ENCODE data around the gene PIGL.

The PIGL gene

GRCh38 chr17:16262201-16262600, 45.2 kb downstream of the PIGL start:
- H3K4me3 ChIP-seq (ENCODE audit: low read depth, low read length): no peak overlapping the region
- TF ChIP-seq, protein P1, sequence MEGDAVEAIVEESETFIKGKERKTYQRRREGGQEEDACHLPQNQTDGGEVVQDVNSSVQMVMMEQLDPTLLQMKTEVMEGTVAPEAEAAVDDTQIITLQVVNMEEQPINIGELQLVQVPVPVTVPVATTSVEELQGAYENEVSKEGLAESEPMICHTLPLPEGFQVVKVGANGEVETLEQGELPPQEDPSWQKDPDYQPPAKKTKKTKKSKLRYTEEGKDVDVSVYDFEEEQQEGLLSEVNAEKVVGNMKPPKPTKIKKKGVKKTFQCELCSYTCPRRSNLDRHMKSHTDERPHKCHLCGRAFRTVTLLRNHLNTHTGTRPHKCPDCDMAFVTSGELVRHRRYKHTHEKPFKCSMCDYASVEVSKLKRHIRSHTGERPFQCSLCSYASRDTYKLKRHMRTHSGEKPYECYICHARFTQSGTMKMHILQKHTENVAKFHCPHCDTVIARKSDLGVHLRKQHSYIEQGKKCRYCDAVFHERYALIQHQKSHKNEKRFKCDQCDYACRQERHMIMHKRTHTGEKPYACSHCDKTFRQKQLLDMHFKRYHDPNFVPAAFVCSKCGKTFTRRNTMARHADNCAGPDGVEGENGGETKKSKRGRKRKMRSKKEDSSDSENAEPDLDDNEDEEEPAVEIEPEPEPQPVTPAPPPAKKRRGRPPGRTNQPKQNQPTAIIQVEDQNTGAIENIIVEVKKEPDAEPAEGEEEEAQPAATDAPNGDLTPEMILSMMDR (IDR thresholded peaks at IDR 0.05; ENCODE audit: insufficient read depth, low read depth, low read length, missing control alignments): no peak
- DNase-seq (ENCODE audit: low read depth): no peak

GRCh38 chr17:16267174-16267573, 50.2 kb downstream of the PIGL start:
- TF ChIP-seq, protein P1 (IDR thresholded peaks at IDR 0.05; ENCODE audit: insufficient read depth, low read depth, low read length, missing control alignments): no peak
- no peak for DNase-seq (ENCODE audit: low read depth)
- H3K4me3 ChIP-seq (ENCODE audit: low read depth, low read length): no peak overlapping the region

DNA sequence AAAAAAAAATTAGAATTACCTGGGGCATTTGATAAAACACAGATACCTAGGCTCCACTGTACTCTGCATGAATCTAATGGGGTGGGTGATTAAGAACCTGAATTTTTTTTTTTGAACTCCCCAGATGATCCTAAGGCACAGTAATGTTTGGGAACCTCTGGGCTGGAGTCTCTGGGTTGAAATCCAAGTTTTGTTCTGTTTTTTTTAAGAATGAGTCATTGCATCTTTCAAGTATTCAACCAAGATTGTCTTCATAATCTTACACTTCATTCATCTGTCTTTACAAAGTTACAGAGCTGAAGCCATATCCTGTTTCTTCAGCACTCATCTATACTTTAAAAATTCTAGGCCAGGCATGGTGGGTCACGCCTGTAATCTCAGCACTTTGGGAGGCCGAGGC, 52.6 kb downstream of the PIGL start:
- H3K4me3 ChIP-seq (ENCODE audit: low read depth, low read length): no peak overlapping the region
- no peak for DNase-seq (ENCODE audit: low read depth)
- TF ChIP-seq, protein P1 (IDR thresholded peaks at IDR 0.05; ENCODE audit: insufficient read depth, low read depth, low read length, missing control alignments): no peak

DNA sequence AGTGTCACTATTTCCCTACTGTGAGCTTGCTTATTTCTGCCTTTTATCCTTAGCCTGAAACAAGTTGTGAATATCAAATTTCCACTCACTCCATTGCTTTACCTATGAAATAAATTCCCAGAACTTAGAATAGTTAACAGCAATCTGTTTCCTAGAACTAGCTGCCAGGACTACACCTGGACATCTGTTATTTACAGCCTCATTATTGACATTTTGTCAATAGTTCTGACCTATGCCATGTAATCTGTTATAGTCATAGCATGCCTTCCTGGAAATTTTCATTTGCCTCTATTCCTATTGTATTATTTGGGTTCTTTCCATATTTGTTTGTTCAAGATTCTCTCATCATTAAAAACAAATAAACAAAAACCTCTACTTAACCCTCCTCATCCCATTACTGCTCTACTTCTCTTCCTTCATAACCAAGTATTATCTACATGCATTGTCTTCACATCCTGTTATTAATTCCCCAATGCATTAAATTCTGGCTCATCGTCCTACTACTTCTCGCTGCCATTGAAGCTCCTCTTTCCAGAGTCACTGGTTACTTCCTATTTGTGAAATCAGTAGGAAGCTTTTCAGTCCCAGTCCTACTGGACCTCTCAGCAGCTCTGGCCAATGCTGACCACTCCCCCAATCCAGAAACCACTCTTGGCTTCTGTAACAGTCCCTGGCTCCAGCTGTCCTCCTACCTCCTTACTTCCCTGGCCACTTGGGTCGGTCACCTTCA, 55.3 kb downstream of the PIGL start:
- H3K4me3 ChIP-seq (ENCODE audit: low read depth, low read length): no peak overlapping the region
- TF ChIP-seq, protein P1 (IDR thresholded peaks at IDR 0.05; ENCODE audit: insufficient read depth, low read depth, low read length, missing control alignments): no peak
- no peak for DNase-seq (ENCODE audit: low read depth)

GRCh38 chr17:16273499-16273898, 56.5 kb downstream of the PIGL start:
- DNase-seq (ENCODE audit: low read depth): no peak
- H3K4me3 ChIP-seq (ENCODE audit: low read depth, low read length): no peak overlapping the region
- TF ChIP-seq, protein P1 (IDR thresholded peaks at IDR 0.05; ENCODE audit: insufficient read depth, low read depth, low read length, missing control alignments): no peak

- TF ChIP-seq, protein P1 (IDR thresholded peaks at IDR 0.05; ENCODE audit: insufficient read depth, low read depth, low read length, missing control alignments): no peak
- H3K4me3 ChIP-seq (ENCODE audit: low read depth, low read length): no peak overlapping the region
- DNase-seq (ENCODE audit: low read depth): no peak
Measured at GRCh38 chr17:16273929-16274339, 56.9 kb downstream of the PIGL start.

DNA sequence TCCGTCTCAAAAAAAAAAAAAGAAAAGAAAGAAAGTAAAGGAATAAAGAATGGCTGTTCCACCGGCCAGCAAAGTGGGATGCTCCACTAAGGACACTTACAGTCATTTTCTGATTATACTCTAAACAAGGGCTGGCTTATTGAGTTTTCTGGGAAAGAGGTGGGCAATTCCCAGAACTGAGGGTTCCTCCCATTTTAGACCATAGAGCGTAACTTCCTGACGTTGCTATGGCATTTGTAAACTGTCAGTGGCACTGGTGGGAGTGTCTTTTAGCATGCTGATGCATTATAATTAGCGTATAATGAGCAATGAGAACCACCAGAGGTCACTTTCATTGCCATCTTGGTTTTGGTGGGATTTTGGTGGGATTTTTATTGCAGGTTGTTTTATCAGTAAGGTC, 58.0 kb downstream of the PIGL start:
- no peak overlapping the region for H3K4me3 ChIP-seq (ENCODE audit: low read depth, low read length)
- DNase-seq (ENCODE audit: low read depth): no peak
- TF ChIP-seq, protein P1 (IDR thresholded peaks at IDR 0.05; ENCODE audit: insufficient read depth, low read depth, low read length, missing control alignments): no peak

Data from GM12865 (cell line).